Stomach (tissue), 9 donors: ENCODE data around the gene AUTS2. TPM values are rescaled to one million over a fixed set of nuclear protein-coding genes. Genes with fewer than 3 reads are reported as not detected.

Experiments
- DNase-seq, 2 donors: peaks; one replicate each; pipeline versions ENCODE4 v3.0.0 to v3.0.0-alpha.2; 2013 to 2019
- H3K27ac ChIP-seq, 5 donors: fragments of 200-600 bp in 4 of 5; sonication (generic) in 4 of 5; one replicate each; pipeline ENCODE4 v1.5.1; 2013 to 2019; ENCODE audit warnings: mild to moderate bottlenecking in 1 of 5, moderate library complexity in 1 of 5
- H3K27me3 ChIP-seq, 3 donors: fragments of 200-600 bp; sonication (generic); one replicate each; pipeline ENCODE4 v1.5.1; 2017 to 2019; ENCODE audit warnings: mixed run types in 1 of 3
- H3K36me3 ChIP-seq, 4 donors: fragments of 200-600 bp; sonication (generic); 1 replicate in 3 of 4; 2 replicates in 1 of 4; pipeline ENCODE4 v1.5.1; 2016 to 2019
- H3K4me1 ChIP-seq, 4 donors: fragments of 200-600 bp; sonication (generic); one replicate each; pipeline ENCODE4 v1.5.1; 2016 to 2019
- H3K4me3 ChIP-seq, 4 donors: fragments of 200-600 bp; sonication (generic) in 3 of 4; one replicate each; pipeline ENCODE4 v1.5.1; 2016 to 2019; ENCODE audit warnings: mild to moderate bottlenecking in 1 of 4
- H3K9me3 ChIP-seq, 4 donors: fragments of 200-600 bp; sonication (generic); one replicate each; pipeline ENCODE4 v1.5.1; 2016 to 2019
- CTCF ChIP-seq, 7 experiments: fragments of 450-650 bp in 4 of 7; fragments of 200-600 bp in 3 of 7; sonication (generic) in 3 of 7; IDR thresholded peaks; one replicate each; pipeline ENCODE4 v1.5.1; 2016 to 2019; ENCODE audit warnings: antibody characterized with exemption in 7 of 7, control low read depth in 2 of 7, mild to moderate bottlenecking in 1 of 7
- EP300 ChIP-seq: sonication (generic); formaldehyde crosslinking; IDR thresholded peaks from one replicate; pipeline ENCODE4 v1.6.1; 2017; ENCODE audit warnings: antibody characterized with exemption
- POLR2A ChIP-seq, 4 donors: fragments of 450-650 bp; IDR thresholded peaks; one replicate each; pipeline ENCODE4 v1.6.1; 2016; ENCODE audit warnings: antibody characterized with exemption in 4 of 4, control low read depth in 2 of 4, mild to moderate bottlenecking in 1 of 4, moderate library complexity in 1 of 4
- POLR2AphosphoS5 ChIP-seq, 3 donors: sonication (generic); formaldehyde crosslinking; IDR thresholded peaks; one replicate each; pipeline ENCODE4 v1.6.1; 2016; ENCODE audit warnings: antibody characterized with exemption in 3 of 3
- WGBS, 5 donors: extraction: QIAGEN DNeasy Blood & Tissue Kit in 3 of 5; methylation state at CpG; one replicate each; pipeline versions ENCODE4 v1.1.5 to v1.1.7; 2013 to 2018; 5-methylcytosine and 5-hydroxymethylcytosine counted together
- intact Hi-C: fragments of 100-400 bp; cut with DNase I; formaldehyde crosslinking; loops from one replicate; pipeline ENCODE4 v1.15.1; 2023; ENCODE audit warnings: low total_unique reads
- polyA plus RNA-seq, 3 donors: library from polyadenylated mRNA; stranded (reverse); fragments of 200-250 nt; gene quantifications; one replicate each; pipeline ENCODE4 v1.2.3, GENCODE V29; 2013
- total RNA-seq, 5 donors: library from RNA; depleted of rRNA; stranded (reverse); fragments of >200 nt; gene quantifications; one replicate each; pipeline versions ENCODE4 v1.1.0 to v1.2.3, GENCODE V29; 2014 to 2016
- donor health status: healthy with polysubstance abuse.
- donor health status: Bipolar disorder and iron deficiency.
- donor health status: healthy.

Gene AUTS2
- total and polyA plus RNA-seq, 8 donors = 3.8 to 90.3 (median 38.1) TPM

- intact Hi-C loops = no loop called here
- Histone ChIP-seq H3K27me3 (no peaks in the 10 kb centered on the region), H3K27ac (no peak overlapping the region), H3K9me3 (no peaks in the 10 kb centered on the region), H3K36me3 (no peaks in the 10 kb centered on the region), H3K4me1 (peaks cover 0 to 4% (median 0%) of the 10 kb centered on the region in 4 donors), H3K4me3 (no peak overlapping the region)
- TF ChIP-seq EP300 (no peak), CTCF (IDR thresholded peaks at IDR 0.05) (no peak), POLR2A (IDR thresholded peaks at IDR 0.05) (no peak), POLR2AphosphoS5 (IDR thresholded peaks at IDR 0.05) (no peak)
- no peak for DNase-seq
- WGBS, 5 donors = 56 to 89% (median 83%) methylated on average over 1 of the region's 1 CpG
Measured at GRCh38 chr7:70434821-70435220, 836.5 kb downstream of the AUTS2 start.

GRCh38 chr7:70435634-70436033 lies 837.4 kb downstream of the AUTS2 start:
- no peaks in the 10 kb centered on the region for H3K9me3 ChIP-seq
- no peak for TF ChIP-seq EP300
- 70 to 89% (median 83%) methylated on average over 1 of the region's 1 CpG for WGBS, 5 donors
- peaks cover 0 to 4% (median 0%) of the 10 kb centered on the region in 4 donors for H3K4me1 ChIP-seq
- H3K27me3 ChIP-seq = no peaks in the 10 kb centered on the region
- DNase-seq = no peak
- no peak overlapping the region for H3K4me3 ChIP-seq
- intact Hi-C loops = no loop called here
- H3K27ac ChIP-seq = no peak overlapping the region
- no peaks in the 10 kb centered on the region for H3K36me3 ChIP-seq

- Histone ChIP-seq H3K4me1 (peaks cover 0 to 4% (median 0%) of the 10 kb centered on the region in 4 donors), H3K9me3 (no peaks in the 10 kb centered on the region), H3K4me3 (no peak overlapping the region), H3K27ac (no peak overlapping the region), H3K36me3 (no peaks in the 10 kb centered on the region), H3K27me3 (no peaks in the 10 kb centered on the region)
- DNase-seq = no peak
- intact Hi-C loops = no loop called here
- 82 to 95% (median 93%) methylated on average over 5 of the region's 5 CpGs for WGBS, 5 donors
- TF ChIP-seq POLR2AphosphoS5 (IDR thresholded peaks at IDR 0.05) (no peak), EP300 (no peak), POLR2A (IDR thresholded peaks at IDR 0.05) (no peak), CTCF (IDR thresholded peaks at IDR 0.05) (no peak)
Measured at GRCh38 chr7:70436790-70437350, 838.6 kb downstream of the AUTS2 start.

- DNase-seq = no peak
- intact Hi-C loops = no loop called here
- H3K36me3 ChIP-seq = no peaks in the 10 kb centered on the region
- TF ChIP-seq EP300 = no peak
- TF ChIP-seq POLR2AphosphoS5 (IDR thresholded peaks at IDR 0.05) = no peak
- no peak for TF ChIP-seq CTCF (IDR thresholded peaks at IDR 0.05)
- TF ChIP-seq POLR2A (IDR thresholded peaks at IDR 0.05) = no peak
- peaks cover 0 to 4% (median 0%) of the 10 kb centered on the region in 4 donors for H3K4me1 ChIP-seq
- WGBS, 5 donors = 26 to 50% (median 40%) methylated on average over 2 of the region's 2 CpGs
- no peak overlapping the region for H3K27ac ChIP-seq
- H3K9me3 ChIP-seq = no peaks in the 10 kb centered on the region
- no peak overlapping the region for H3K4me3 ChIP-seq
- no peaks in the 10 kb centered on the region for H3K27me3 ChIP-seq
Measured at GRCh38 chr7:70439651-70440050, 841.4 kb downstream of the AUTS2 start.

- WGBS, 5 donors = 78 to 87% (median 85%) methylated on average over 13 of the region's 13 CpGs
- H3K27ac ChIP-seq = no peak overlapping the region
- no peak for TF ChIP-seq EP300
- intact Hi-C loops = no loop called here
- H3K4me1 ChIP-seq = no peaks in the 10 kb centered on the region
- H3K27me3 ChIP-seq = no peaks in the 10 kb centered on the region
- no peaks in the 10 kb centered on the region for H3K9me3 ChIP-seq
- no peaks in the 10 kb centered on the region for H3K36me3 ChIP-seq
- DNase-seq = no peak
- no peak overlapping the region for H3K4me3 ChIP-seq
Measured at GRCh38 chr7:70446448-70447143, 848.3 kb downstream of the AUTS2 start.
